LNCAP (cell line): ENCODE measurements around the gene NR2F2.
A peak's percentile ranks its signal among the peaks of the same experiment; 100 is the strongest.

ENCODE experiments used
- TF ChIP-seq, protein P1 (sequence below): fragments of 450-650 bp; IDR thresholded peaks from 2 replicates; pipeline ENCODE4 v1.5.1; 2017; ENCODE audit warnings: mild to moderate bottlenecking

Gene NR2F2

DNA sequence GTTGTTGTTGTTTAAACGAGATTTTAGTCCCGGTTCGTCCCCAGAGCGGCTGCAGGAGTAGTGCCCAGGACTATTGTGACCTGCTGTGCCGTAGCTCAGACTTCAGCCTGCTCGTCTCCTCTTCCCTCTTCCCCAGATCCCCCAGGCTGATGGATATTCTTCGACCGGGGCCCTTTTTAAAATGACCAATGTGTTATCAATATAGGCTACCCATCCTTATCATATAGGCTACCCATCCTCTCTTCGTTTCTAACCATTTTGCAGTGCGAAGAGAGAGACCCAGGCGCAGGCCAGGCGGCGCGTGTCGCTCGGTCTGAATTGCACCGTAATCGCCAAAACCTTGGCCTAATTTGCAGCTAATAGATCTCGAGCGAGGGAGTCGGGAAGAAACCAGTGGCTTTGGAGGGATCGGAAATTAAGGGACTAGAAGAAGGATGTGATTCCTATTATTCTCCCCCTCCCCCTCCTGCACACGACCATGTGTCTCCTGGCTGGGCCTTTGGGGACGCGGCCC lies 23.0 kb downstream of the NR2F2 start:
- TF ChIP-seq, protein P1, sequence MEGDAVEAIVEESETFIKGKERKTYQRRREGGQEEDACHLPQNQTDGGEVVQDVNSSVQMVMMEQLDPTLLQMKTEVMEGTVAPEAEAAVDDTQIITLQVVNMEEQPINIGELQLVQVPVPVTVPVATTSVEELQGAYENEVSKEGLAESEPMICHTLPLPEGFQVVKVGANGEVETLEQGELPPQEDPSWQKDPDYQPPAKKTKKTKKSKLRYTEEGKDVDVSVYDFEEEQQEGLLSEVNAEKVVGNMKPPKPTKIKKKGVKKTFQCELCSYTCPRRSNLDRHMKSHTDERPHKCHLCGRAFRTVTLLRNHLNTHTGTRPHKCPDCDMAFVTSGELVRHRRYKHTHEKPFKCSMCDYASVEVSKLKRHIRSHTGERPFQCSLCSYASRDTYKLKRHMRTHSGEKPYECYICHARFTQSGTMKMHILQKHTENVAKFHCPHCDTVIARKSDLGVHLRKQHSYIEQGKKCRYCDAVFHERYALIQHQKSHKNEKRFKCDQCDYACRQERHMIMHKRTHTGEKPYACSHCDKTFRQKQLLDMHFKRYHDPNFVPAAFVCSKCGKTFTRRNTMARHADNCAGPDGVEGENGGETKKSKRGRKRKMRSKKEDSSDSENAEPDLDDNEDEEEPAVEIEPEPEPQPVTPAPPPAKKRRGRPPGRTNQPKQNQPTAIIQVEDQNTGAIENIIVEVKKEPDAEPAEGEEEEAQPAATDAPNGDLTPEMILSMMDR = no peak

DNA sequence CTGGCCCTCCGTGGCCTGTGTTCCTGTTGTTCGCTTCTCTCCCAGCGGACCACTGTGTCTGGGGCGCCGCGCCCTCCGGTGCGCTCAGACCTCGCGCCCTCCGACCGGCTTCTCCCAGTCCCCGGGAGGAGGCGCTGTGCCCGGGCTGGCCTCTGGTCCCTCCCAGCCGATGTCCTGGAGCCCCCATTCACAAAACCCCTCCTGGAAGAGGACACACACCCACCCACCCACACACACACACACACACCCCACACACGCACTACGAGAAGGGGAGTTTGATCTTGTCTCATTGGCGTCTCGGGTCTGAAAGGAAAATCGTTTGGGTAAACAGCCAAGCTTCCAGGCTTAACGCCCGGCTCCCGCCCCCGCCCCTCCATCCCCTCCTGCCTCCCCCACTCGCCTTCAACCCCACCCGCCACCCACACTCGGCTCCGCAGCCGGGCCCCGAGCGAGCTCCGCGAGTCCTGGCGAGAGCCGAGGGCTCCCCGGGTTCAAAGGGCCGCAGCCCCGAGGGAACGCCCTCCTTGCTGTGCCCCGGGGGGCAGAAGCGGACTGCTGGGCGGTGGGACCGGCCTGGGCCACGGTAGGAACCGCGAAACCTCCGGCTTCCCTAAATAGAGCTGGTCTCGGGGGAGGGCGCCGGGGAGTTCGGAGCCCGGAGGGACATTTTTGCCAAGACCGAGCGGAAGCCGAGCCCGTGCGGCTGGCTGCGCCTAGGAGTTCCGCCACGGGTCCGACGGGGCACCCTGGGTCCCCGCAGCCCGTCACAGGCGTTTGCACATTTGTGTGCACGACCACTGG lies 23.6 kb downstream of the NR2F2 start:
- TF ChIP-seq, protein P1 = no peak

DNA sequence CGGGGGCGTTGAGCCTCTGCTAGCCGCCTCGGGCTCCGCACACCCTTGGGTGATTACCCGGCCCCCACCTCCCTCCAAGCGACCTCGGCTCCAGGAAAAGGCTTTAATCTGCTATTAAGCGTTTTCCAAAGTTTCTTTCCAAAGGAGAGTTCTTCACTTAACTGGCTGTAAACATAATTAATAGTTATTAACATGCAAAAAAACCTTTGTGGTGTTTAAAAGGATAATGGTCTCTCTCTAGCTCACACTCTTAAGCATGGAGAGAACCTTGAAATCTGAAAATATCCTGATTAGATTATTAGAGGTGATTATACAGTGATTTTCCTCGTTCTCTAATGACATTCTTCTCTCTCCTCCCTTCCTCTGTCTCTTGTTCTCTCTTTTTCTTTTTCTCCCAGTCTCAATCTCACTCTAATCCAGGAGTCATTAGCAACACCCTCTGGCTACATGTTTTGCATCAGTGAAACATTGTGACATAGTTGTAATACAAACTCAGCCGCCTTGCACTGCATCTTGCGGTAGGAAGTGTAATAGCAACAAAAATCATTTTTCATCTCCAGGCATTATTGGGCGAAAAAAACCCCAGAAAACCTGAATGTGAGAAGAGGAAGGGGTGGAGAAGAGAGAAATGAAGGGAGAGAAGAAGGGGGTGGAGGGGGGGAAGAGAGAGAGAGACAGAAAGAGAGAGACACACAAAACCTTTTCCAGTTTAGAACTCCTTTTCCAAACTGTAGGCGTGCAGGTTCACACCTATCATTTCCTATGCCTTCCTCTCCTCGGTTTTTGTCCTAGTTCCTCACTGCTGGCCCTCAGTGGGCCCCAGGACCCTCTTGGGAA lies 24.4 kb downstream of the NR2F2 start:
- TF ChIP-seq, protein P1 = no peak

- TF ChIP-seq, protein P1 = no peak
Measured at GRCh38 chr15:96355568-96356187, 25.2 kb downstream of the NR2F2 start.

- TF ChIP-seq, protein P1 = peak; percentile 95
Measured at GRCh38 chr15:96356494-96357455, 26.3 kb downstream of the NR2F2 start.

- TF ChIP-seq, protein P1 = no peak
Measured at GRCh38 chr15:96358001-96358801, 27.7 kb downstream of the NR2F2 start.
